ENCODE results near the gene SPATA12.

Gene SPATA12

DNA sequence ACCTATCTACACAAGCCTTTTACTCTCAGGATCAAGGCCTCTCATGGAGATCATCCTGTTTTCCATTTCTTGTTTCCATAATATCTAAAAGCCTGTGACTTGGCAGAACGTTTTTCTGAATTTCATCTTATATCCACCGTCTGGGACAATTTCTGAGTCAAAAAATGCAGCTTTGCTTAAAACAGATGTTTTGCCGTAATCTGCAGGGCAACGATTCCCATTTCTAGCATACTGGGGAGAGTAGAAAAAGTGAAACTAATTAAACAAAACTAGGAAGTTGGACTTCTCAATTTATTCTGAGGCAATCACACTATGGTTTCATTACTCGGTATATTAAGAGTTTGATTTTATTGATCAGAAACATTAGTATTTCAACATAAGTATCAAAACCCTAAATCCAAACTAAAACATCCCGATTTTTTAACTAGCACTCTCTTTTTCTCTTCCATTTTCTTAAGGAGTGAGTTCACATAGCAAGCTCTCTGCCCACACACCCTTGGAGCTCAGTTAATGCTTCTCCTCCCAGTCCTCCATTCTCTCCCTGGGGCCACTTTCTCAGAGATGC lies 33.6 kb downstream of the SPATA12 start:
- DNase-seq (ENCODE audit: low read depth): no peak
- no peak for TF ChIP-seq CTCF (IDR thresholded peaks at IDR 0.05; ENCODE audit: low read depth, low read length, missing control alignments)
- no peak overlapping the region for H3K4me3 ChIP-seq (ENCODE audit: low read depth, low read length)

- DNase-seq (ENCODE audit: low read depth): no peak
- no peak for TF ChIP-seq CTCF (IDR thresholded peaks at IDR 0.05; ENCODE audit: low read depth, low read length, missing control alignments)
- no peak overlapping the region for H3K4me3 ChIP-seq (ENCODE audit: low read depth, low read length)
Measured at GRCh38 chr3:57094575-57094974, 34.1 kb downstream of the SPATA12 start.

- DNase-seq (ENCODE audit: low read depth): no peak
- no peak for TF ChIP-seq CTCF (IDR thresholded peaks at IDR 0.05; ENCODE audit: low read depth, low read length, missing control alignments)
Measured at GRCh38 chr3:57095363-57095762, 34.9 kb downstream of the SPATA12 start.

DNA sequence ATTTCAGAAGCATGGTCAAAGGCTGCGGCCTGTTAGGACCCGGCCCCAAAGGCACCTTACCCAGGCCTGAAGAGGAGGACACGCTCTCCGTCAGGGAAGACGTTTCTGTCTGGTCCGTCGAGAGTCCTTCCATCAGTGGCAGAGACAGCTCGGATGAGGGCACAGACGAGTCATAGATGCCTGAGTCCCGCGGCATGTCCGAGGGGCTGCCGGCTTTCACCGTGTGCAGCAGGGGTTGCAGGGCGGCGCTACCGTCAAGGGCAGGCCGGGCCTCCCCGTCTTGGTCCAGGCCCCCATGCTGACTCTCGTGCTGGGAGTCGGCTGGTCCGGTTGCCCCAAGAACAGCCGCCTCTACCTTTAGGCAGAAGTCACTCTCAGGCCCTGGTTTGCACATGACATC lies 37.1 kb downstream of the SPATA12 start:
- no peak for TF ChIP-seq CTCF (IDR thresholded peaks at IDR 0.05; ENCODE audit: low read depth, low read length, missing control alignments)
- DNase-seq (ENCODE audit: low read depth): no peak
- H3K4me3 ChIP-seq (ENCODE audit: low read depth, low read length): no peak overlapping the region

More at GRCh38 chr3:57095363-57095762, 34.9 kb downstream of the SPATA12 start:
- H3K4me3 ChIP-seq (ENCODE audit: low read depth, low read length): no peak overlapping the region

DNA sequence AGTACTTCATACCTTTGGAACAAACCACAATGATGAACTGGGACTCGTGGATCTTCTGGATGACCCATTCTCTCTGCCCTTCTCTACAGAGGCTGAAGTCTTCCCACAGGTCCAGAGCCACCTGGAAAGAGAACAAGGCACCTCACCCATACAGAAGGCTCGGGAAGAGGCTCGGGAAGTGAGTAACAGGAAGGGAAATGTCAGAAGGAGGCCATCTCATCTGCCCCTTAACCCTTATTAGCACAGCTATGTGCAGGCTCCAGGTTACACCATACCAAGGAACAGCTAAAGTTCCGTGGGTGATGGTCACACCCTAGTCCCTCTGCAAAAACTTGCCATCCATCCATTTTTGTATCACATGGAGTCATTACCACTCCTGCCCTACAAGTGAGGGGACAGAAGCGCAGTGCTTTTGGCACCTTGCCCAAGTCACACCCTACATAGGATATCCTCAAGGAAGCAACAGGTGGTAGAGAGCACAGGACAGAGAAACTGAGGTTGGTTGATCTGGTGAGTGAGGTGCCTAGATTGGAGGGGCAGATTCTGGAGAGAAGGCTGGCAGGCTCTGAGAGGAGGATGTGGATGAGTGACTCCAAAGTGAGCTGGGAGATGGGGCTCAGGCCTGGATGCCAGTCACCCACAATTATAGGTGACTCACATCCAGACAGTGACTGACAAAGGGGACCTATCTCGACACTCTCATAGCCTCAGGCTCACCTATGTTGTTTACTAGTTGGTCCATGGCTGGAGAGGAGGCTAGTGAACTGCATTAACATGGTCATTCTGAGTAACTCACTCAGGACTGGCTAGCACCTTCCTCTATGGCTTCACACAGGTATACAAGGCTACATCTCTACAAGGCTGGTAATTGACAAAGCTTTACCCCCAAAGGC lies 38.2 kb downstream of the SPATA12 start:
- no peak overlapping the region for H3K4me3 ChIP-seq (ENCODE audit: low read depth, low read length)
- DNase-seq (ENCODE audit: low read depth): no peak
- no peak for TF ChIP-seq CTCF (IDR thresholded peaks at IDR 0.05; ENCODE audit: low read depth, low read length, missing control alignments)

GRCh38 chr3:57100046-57100695 lies 39.7 kb downstream of the SPATA12 start:
- H3K4me3 ChIP-seq (ENCODE audit: low read depth, low read length): no peak overlapping the region
- peak; percentile 26 for DNase-seq (ENCODE audit: low read depth)
- peak; percentile 84 for TF ChIP-seq CTCF (IDR thresholded peaks at IDR 0.05; ENCODE audit: low read depth, low read length, missing control alignments)
